GM12878 (cell line): ENCODE measurements around the gene RPS16. TPM values are rescaled to one million over a fixed set of nuclear protein-coding genes. Genes with fewer than 3 reads are reported as not detected.

ENCODE experiments used
- ATAC-seq: fragments of 200-7000 bp; cut with Tn5 transposase; 3 replicates; pipeline ENCODE4 v1.9.1; 2020; ENCODE audit warnings: mild to moderate bottlenecking, moderate library complexity
- BruUV-seq: library from RNA; stranded (reverse); fragments of 400-500 nt; replicated peaks from 2 replicates; lab custom pipeline; 2021; lab: Mats Ljungman, UMichigan
- CTCF ChIA-PET: fragments of 300-600 bp; sonication (Branson Sonifier 250); formaldehyde crosslinking; extraction: SDS; loops from one replicate; lab custom pipeline; 2021; ENCODE audit warnings: inconsistent platforms; lab: Yijun Ruan, JAX
- POLR2A ChIA-PET: fragments of 350-600 bp; formaldehyde crosslinking; extraction: SDS; loops from one replicate; lab custom pipeline; 2021; ENCODE audit warnings: inconsistent platforms; lab: Charles Lee
- RAD21 ChIA-PET: fragments of 300-600 bp; sonication (Branson Sonifier 250); formaldehyde crosslinking; loops from one replicate; lab custom pipeline; 2023; ENCODE audit warnings: antibody characterized with exemption; ENCODE audit not compliant: unreplicated experiment; lab: Charles Lee
- SMC1A ChIA-PET: fragments of 300-600 bp; sonication (Branson Sonifier 250); formaldehyde crosslinking; loops from one replicate; lab custom pipeline; 2023; ENCODE audit not compliant: unreplicated experiment, uncharacterized antibody; lab: Charles Lee
- DNase-seq: peaks from one replicate; pipeline ENCODE4 v3.0.0-alpha.2; 2011; ENCODE audit warnings: low read depth, low spot score
- FAIRE-seq: peaks from 3 replicates; lab custom pipeline; 2011; peaks lifted over from hg19 to GRCh38; lab: Jason Lieb, UNC
- H2AFZ ChIP-seq: 2 replicates; pipeline ENCODE4 v1.6.0; 2011; ENCODE audit warnings: low read depth, low read length, control low read depth; ENCODE audit not compliant: control insufficient read depth
- H3K27ac ChIP-seq: 2 replicates; pipeline ENCODE4 v1.5.1; 2011; ENCODE audit warnings: control low read depth; ENCODE audit not compliant: control insufficient read depth, insufficient read depth
- H3K27me3 ChIP-seq, 2 experiments: replicated peaks in 1 of 2; 2 replicates each; pipeline versions ENCODE4 v1.6.0 to v1.6.1; 2011; ENCODE audit warnings: low read length in 1 of 2; ENCODE audit not compliant: control insufficient read depth in 2 of 2, insufficient read depth in 2 of 2
- H3K36me3 ChIP-seq, 2 experiments: 2 replicates each; pipeline ENCODE4 v1.5.1; 2011; ENCODE audit warnings: low read length in 1 of 2; ENCODE audit not compliant: control insufficient read depth in 2 of 2, insufficient read depth in 2 of 2
- H3K4me1 ChIP-seq: 2 replicates; pipeline ENCODE4 v1.6.1; 2011; ENCODE audit warnings: mild to moderate bottlenecking, low read length, moderate library complexity, mixed read lengths; ENCODE audit not compliant: control insufficient read depth, insufficient read depth
- H3K4me2 ChIP-seq: 2 replicates; pipeline ENCODE4 v1.6.0; 2011; ENCODE audit warnings: control low read depth; ENCODE audit not compliant: control insufficient read depth, insufficient read depth
- H3K4me3 ChIP-seq: fragments of 200-600 bp; sonication (generic); 2 replicates; pipeline ENCODE4 v1.5.1; 2016
- H3K79me2 ChIP-seq: 2 replicates; pipeline ENCODE4 v1.6.0; 2011; ENCODE audit warnings: low read length; ENCODE audit not compliant: control insufficient read depth, insufficient read depth
- H3K9ac ChIP-seq: 2 replicates; pipeline ENCODE4 v1.8.0; 2011; ENCODE audit warnings: low read length, control low read depth, mixed read lengths; ENCODE audit not compliant: control insufficient read depth, insufficient read depth
- H3K9me3 ChIP-seq: replicated peaks from 3 replicates; pipeline ENCODE4 v1.5.1; 2011; ENCODE audit warnings: mild to moderate bottlenecking, low read length; ENCODE audit not compliant: control insufficient read depth, insufficient read depth
- H4K20me1 ChIP-seq: 2 replicates; pipeline ENCODE4 v1.6.0; 2011; ENCODE audit not compliant: control insufficient read depth, insufficient read depth
- EP300 ChIP-seq, 2 experiments: fragments of 150-350 bp in 1 of 2; IDR thresholded peaks; 2 replicates each; pipeline ENCODE4 v1.6.1; 2011 to 2012; ENCODE audit warnings: low read depth in 2 of 2, low read length in 2 of 2, borderline replicate concordance in 1 of 2, improper control_type of control experiment in 1 of 2, inconsistent platforms in 1 of 2; ENCODE audit not compliant: control insufficient read depth in 1 of 2
- LARP7 ChIP-seq: fragments of 450-650 bp; IDR thresholded peaks from 2 replicates; pipeline ENCODE4 v1.6.1; 2017; ENCODE audit warnings: mild to moderate bottlenecking
- MTA2 ChIP-seq: fragments of 450-650 bp; IDR thresholded peaks from 2 replicates; pipeline ENCODE4 v1.6.1; 2016; ENCODE audit warnings: low read depth, mild to moderate bottlenecking, moderate library complexity
- MTA3 ChIP-seq: IDR thresholded peaks from 2 replicates; pipeline ENCODE4 v1.6.1; 2012; ENCODE audit warnings: low read length, inconsistent platforms, borderline replicate concordance
- MYB ChIP-seq: fragments of 150-350 bp; IDR thresholded peaks from 2 replicates; pipeline ENCODE4 v1.6.1; 2014; ENCODE audit warnings: mild to moderate bottlenecking, low read depth, low read length, borderline replicate concordance
- NR2F1 ChIP-seq: fragments of 450-650 bp; conservative IDR thresholded peaks from 2 replicates; pipeline ENCODE4 v1.6.1; 2017; ENCODE audit warnings: mild to moderate bottlenecking
- POLR2AphosphoS5 ChIP-seq: IDR thresholded peaks from 2 replicates; pipeline ENCODE4 v1.6.1; 2011; ENCODE audit warnings: mild to moderate bottlenecking, low read length, inconsistent platforms
- RAD51 ChIP-seq: fragments of 450-650 bp; IDR thresholded peaks from 2 replicates; pipeline ENCODE4 v1.6.1; 2016; ENCODE audit warnings: moderate library complexity, mild to moderate bottlenecking, inconsistent platforms
- RB1 ChIP-seq: fragments of 450-650 bp; formaldehyde crosslinking; IDR thresholded peaks from 2 replicates; pipeline ENCODE4 v1.6.1; 2017; ENCODE audit warnings: mild to moderate bottlenecking, borderline replicate concordance
- SIN3A ChIP-seq: IDR thresholded peaks from 2 replicates; pipeline ENCODE4 v1.6.1; 2012; ENCODE audit warnings: low read depth, low read length, improper control_type of control experiment
- SIX5 ChIP-seq: IDR thresholded peaks from 2 replicates; pipeline ENCODE4 v1.6.1; 2011; ENCODE audit warnings: mild to moderate bottlenecking, low read depth, low read length, moderate library complexity; ENCODE audit not compliant: severe bottlenecking
- SP1 ChIP-seq: IDR thresholded peaks from one replicate; pipeline ENCODE4 v1.6.1; 2011; ENCODE audit warnings: low read depth, low read length
- ZBED1 ChIP-seq: IDR thresholded peaks from 2 replicates; pipeline ENCODE4 v1.6.1; 2016; ENCODE audit warnings: borderline replicate concordance
- ZNF622 ChIP-seq: fragments of 450-650 bp; IDR thresholded peaks from 2 replicates; pipeline ENCODE4 v1.6.1; 2017; ENCODE audit warnings: mild to moderate bottlenecking, inconsistent platforms
- WGBS: methylation state at CpG from one replicate; pipeline ENCODE4 v1.1.6; 2016; ENCODE audit warnings: low lambda C conversion rate; ENCODE audit not compliant: insufficient replicate concordance, insufficient coverage; ENCODE audit errors: missing lambda C conversion rate; 5-methylcytosine and 5-hydroxymethylcytosine counted together
- in situ Hi-C: fragments of 300-500 bp; cut with MboI; formaldehyde crosslinking; loops from 9 replicates; pipeline ENCODE4 v1.14.3; 2018; ENCODE audit warnings: mixed read lengths
- intact Hi-C: fragments of 100-400 bp; cut with micrococcal nuclease; formaldehyde crosslinking; loops from one replicate; pipeline ENCODE4 v1.14.2; 2022; ENCODE audit not compliant: unreplicated experiment
- polyA plus RNA-seq, 11 experiments: library from polyadenylated mRNA; depleted of rRNA in 4 of 11; unstranded in 6 of 11; stranded (reverse) in 5 of 11; fragments of >200 nt; fragmentation: Nextera tagmentation in 4 of 11; fragmentation: Illumina TruSeq in 1 of 11; extraction: Ambion mirVana in 4 of 11; extraction: Trizol in 1 of 11; gene quantifications; 1 replicate in 1 of 11; 2 replicates in 10 of 11; pipeline versions ENCODE4 v1.2.1 to v1.2.3, GENCODE V29; 2011 to 2016; ENCODE audit warnings: inconsistent platforms in 2 of 11, missing spikeins in 2 of 11, low read depth in 1 of 11
- total RNA-seq, 4 experiments: library from RNA; depleted of rRNA in 3 of 4; stranded (reverse); fragments of >200 nt in 3 of 4; fragmentation: Illumina TruSeq in 1 of 4; extraction: Trizol in 1 of 4; gene quantifications; 2 replicates each; pipeline versions ENCODE4 v1.2.1 to v1.2.3, GENCODE V29; 2013 to 2021
- TF ChIP-seq, protein P1 (sequence below): IDR thresholded peaks from 2 replicates; pipeline ENCODE4 v1.6.1; 2011; ENCODE audit warnings: borderline replicate concordance, low read depth, mild to moderate bottlenecking, moderate library complexity, low read length; ENCODE audit not compliant: insufficient read depth, poor library complexity, severe bottlenecking

RPS16 gene
- total and polyA plus RNA-seq, 10 of the 15 experiments (the other 5 are each of a cell fraction or from before 2014, with no cell fraction given) = 148 to 4,810 (median 2,343) TPM

GRCh38 chr19:39411832-39412099, 24.0 kb downstream of the RPS16 start (continued):
- TF ChIP-seq SIX5 (no peak), ZBED1 (0 out of 2 replicates have a peak, but pooled peaks have one; percentile 8), RB1 (0 out of 2 replicates have a peak, but pooled peaks have one; percentile 38), LARP7 (peak; percentile 83; the same call in 1 of the 2 replicates), EP300 (IDR thresholded peaks at IDR 0.05; ENCODE audit: borderline replicate concordance in 1 of 2, control insufficient read depth in 1 of 2, low read depth in 2 of 2, low read length in 2 of 2) (no peak)
- TF ChIP-seq, protein P1, sequence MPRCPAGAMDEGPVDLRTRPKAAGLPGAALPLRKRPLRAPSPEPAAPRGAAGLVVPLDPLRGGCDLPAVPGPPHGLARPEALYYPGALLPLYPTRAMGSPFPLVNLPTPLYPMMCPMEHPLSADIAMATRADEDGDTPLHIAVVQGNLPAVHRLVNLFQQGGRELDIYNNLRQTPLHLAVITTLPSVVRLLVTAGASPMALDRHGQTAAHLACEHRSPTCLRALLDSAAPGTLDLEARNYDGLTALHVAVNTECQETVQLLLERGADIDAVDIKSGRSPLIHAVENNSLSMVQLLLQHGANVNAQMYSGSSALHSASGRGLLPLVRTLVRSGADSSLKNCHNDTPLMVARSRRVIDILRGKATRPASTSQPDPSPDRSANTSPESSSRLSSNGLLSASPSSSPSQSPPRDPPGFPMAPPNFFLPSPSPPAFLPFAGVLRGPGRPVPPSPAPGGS = no peak

- Histone ChIP-seq H3K27ac (peak overlapping the region; percentile 100), H4K20me1 (no peaks in the 10 kb centered on the region), H3K4me2 (peak overlapping the region; percentile 77), H3K79me2 (peaks cover 64% of the 10 kb centered on the region), H3K9me3 (no peaks in the 10 kb centered on the region), H2AFZ (no peak overlapping the region), H3K36me3 (peaks cover 2 to 6% of the 10 kb centered on the region in 2 experiments; a peak in 2 of 4 replicates), H3K9ac (peak overlapping the region; percentile 80), H3K4me1 (peaks cover 15% of the 10 kb centered on the region), H3K27me3 (no peaks in the 10 kb centered on the region), H3K4me3 (peak overlapping the region; percentile 49; the same call in 1 of the 2 replicates)
- no peak for DNase-seq
- WGBS = 12% methylated on average over 9 of the region's 9 CpGs
- in situ Hi-C loops = loop anchor here (5.0 kb wide), 1 partner anchor 289 kb away; no protein-coding TSS in a partner anchor
- FAIRE-seq = no peak
- ChIA-PET RAD21 (interaction anchor here (0.6 to 2.3 kb wide), 16 partner anchors 12 to 289 kb away, joined by 3 to 159 read pairs (median 4); partner anchors contain the start of genes EID2B, GMFG, MED29 and PAF1), POLR2A (interaction anchor here (1.0 to 2.3 kb wide), 8 partner anchors 8 to 76 kb away, joined by 4 to 40 read pairs (median 6); partner anchors contain the start of genes GMFG, MED29, PAF1 and RPS16), SMC1A (interaction anchor here (1.0 to 2.3 kb wide), 12 partner anchors 13 to 289 kb away, joined by 3 to 146 read pairs (median 4); partner anchors contain the start of genes EID2B, MED29, PAF1 and RPS16), CTCF (interaction anchor here (0.7 to 2.3 kb wide), 23 partner anchors 9 to 302 kb away, joined by 3 to 218 read pairs (median 4); partner anchors contain the start of genes DLL3, EID2B, GMFG and MED29)
- ATAC-seq = peak; percentile 4
- no TSS peak for BruUV-seq
- intact Hi-C loops = loop anchor here (5.0 to 10.0 kb wide), 3 partner anchors 124 to 379 kb away; partner anchors contain the start of genes EID2B and FBXO27
- TF ChIP-seq MTA3 (no peak), MYB (no peak), SIN3A (0 out of 2 replicates have a peak, but pooled peaks have one; percentile 57), SP1 (no peak), RAD51 (no peak), ZNF622 (no peak), SIX5 (no peak), POLR2AphosphoS5 (peak; percentile 60), NR2F1 (peak; percentile 85), EP300 (IDR thresholded peaks at IDR 0.05; ENCODE audit: borderline replicate concordance in 1 of 2, control insufficient read depth in 1 of 2, low read depth in 2 of 2, low read length in 2 of 2) (peak; percentile 29 to 62; a peak in 3 of 4 replicates), MTA2 (peak; percentile 43; the same call in 1 of the 2 replicates)
- TF ChIP-seq, protein P1 = no peak
Measured at GRCh38 chr19:39411081-39411831, 24.5 kb downstream of the RPS16 start.
